ENCODE measurements around the gene ANXA11. TPM values are rescaled to one million over a fixed set of nuclear protein-coding genes. Genes with fewer than 3 reads are reported as not detected.
"Not testable (repeated sequence)": the region's sequence is repeated elsewhere in the genome, so short reads cannot be mapped to it uniquely, and the experiment has no call there.

The ANXA11 gene
- polyA plus RNA-seq (2013, experiment 1 of 2) = 670 TPM
- 665 TPM for polyA plus RNA-seq (2013, experiment 2 of 2)

- Histone ChIP-seq H4K91ac (ENCODE audit: low read length) (peak within 1 kb of the TSS; percentile 87), H2BK12ac (ENCODE audit: low read length in 2 of 2) (peak within 1 kb of the TSS; percentile 49 to 97), H3K4me2 (ENCODE audit: low read length, poor library complexity, severe bottlenecking) (peak within 1 kb of the TSS; percentile 78), H3K23ac (ENCODE audit: low read length in 2 of 2) (peak within 1 kb of the TSS in 1 of 2 experiments; percentile 66), H2BK120ac (ENCODE audit: low read depth, low read length) (peak within 1 kb of the TSS; percentile 74), H3K4me3 (ENCODE audit: insufficient read depth in 1 of 2, low read depth in 1 of 2, low read length in 2 of 2) (peak within 1 kb of the TSS; percentile 91 to 97), H2BK5ac (ENCODE audit: low read depth, low read length, poor library complexity, severe bottlenecking) (peak within 1 kb of the TSS; percentile 94), H3K36me3 (ENCODE audit: control insufficient read depth in 1 of 2, insufficient read depth in 2 of 2, low read depth in 1 of 2, low read length in 2 of 2) (peaks cover 7 to 10% of the 10 kb centered on the region in 2 experiments), H3K14ac (ENCODE audit: low read length in 2 of 2) (peak within 1 kb of the TSS in 1 of 2 experiments; percentile 97), H2BK15ac (ENCODE audit: low read depth, poor library complexity, severe bottlenecking) (peak within 1 kb of the TSS; percentile 71), H3K4ac (ENCODE audit: low read depth in 1 of 2, low read length in 2 of 2) (peak within 1 kb of the TSS; percentile 92 to 94), H4K8ac (ENCODE audit: low read length) (peak within 1 kb of the TSS; percentile 91), H3K9ac (ENCODE audit: low read length) (peak within 1 kb of the TSS; percentile 95), H3K4me1 (ENCODE audit: control insufficient read depth, insufficient read depth, low read depth, low read length) (peaks cover 35% of the 10 kb centered on the region), H3K18ac (ENCODE audit: low read depth in 1 of 2, low read length in 2 of 2) (peak within 1 kb of the TSS; percentile 95 to 99), H2AFZ (ENCODE audit: low read depth, low read length) (peak within 1 kb of the TSS; percentile 83), H2AK5ac (ENCODE audit: low read length, severe bottlenecking) (no peak within 1 kb of the TSS), H3K79me1 (replicated peaks; ENCODE audit: low read length, poor library complexity, severe bottlenecking) (peaks cover 5% of the 10 kb centered on the region), H3K27me3 (ENCODE audit: control insufficient read depth in 1 of 2, insufficient read depth in 1 of 2, low read length in 2 of 2) (no peaks in the 10 kb centered on the region), H3K27ac (ENCODE audit: low read length, poor library complexity, severe bottlenecking) (peak within 1 kb of the TSS; percentile 87), H3K9me3 (ENCODE audit: control insufficient read depth, low read length) (no peaks in the 10 kb centered on the region)
- WGBS = 2% methylated on average over 38 of the region's 45 CpGs
- DNase-seq = peak; percentile 72
Measured at GRCh38 chr10:80205477-80206276, at the start of gene ANXA11. Gene ANXA11 (minus strand): TSS chr10:80205537. CDS start chr10:80172861, 32,676 bp downstream.

GRCh38 chr10:80254726-80255125 lies 49.4 kb upstream of the ANXA11 start:
- not testable (repeated sequence) for H4K8ac ChIP-seq (ENCODE audit: low read length); H3K4me2 ChIP-seq (ENCODE audit: low read length, poor library complexity, severe bottlenecking); H2BK5ac ChIP-seq (ENCODE audit: low read depth, low read length, poor library complexity, severe bottlenecking); H2AFZ ChIP-seq (ENCODE audit: low read depth, low read length); DNase-seq; H2AK5ac ChIP-seq (ENCODE audit: low read length, severe bottlenecking); H2BK12ac ChIP-seq (ENCODE audit: low read length in 2 of 2); H3K4me3 ChIP-seq (ENCODE audit: insufficient read depth in 1 of 2, low read depth in 1 of 2, low read length in 2 of 2); H3K79me1 ChIP-seq (replicated peaks; ENCODE audit: low read length, poor library complexity, severe bottlenecking); H3K14ac ChIP-seq (ENCODE audit: low read length in 2 of 2); H2BK120ac ChIP-seq (ENCODE audit: low read depth, low read length); H3K27ac ChIP-seq (ENCODE audit: low read length, poor library complexity, severe bottlenecking); H3K18ac ChIP-seq (ENCODE audit: low read depth in 1 of 2, low read length in 2 of 2); H3K4ac ChIP-seq (ENCODE audit: low read depth in 1 of 2, low read length in 2 of 2); H3K4me1 ChIP-seq (ENCODE audit: control insufficient read depth, insufficient read depth, low read depth, low read length); H3K23ac ChIP-seq (ENCODE audit: low read length in 2 of 2); H3K9me3 ChIP-seq (ENCODE audit: control insufficient read depth, low read length); H3K36me3 ChIP-seq (ENCODE audit: control insufficient read depth in 1 of 2, insufficient read depth in 2 of 2, low read depth in 1 of 2, low read length in 2 of 2); H3K9ac ChIP-seq (ENCODE audit: low read length); H2BK15ac ChIP-seq (ENCODE audit: low read depth, poor library complexity, severe bottlenecking); H4K91ac ChIP-seq (ENCODE audit: low read length)
- WGBS = no CpG with 5 or more reads among the region's 2 CpGs
- H3K27me3 ChIP-seq (ENCODE audit: control insufficient read depth in 1 of 2, insufficient read depth in 1 of 2, low read length in 2 of 2) = peaks cover 22 to 31% of the 10 kb centered on the region in 2 experiments

- H3K36me3 ChIP-seq (ENCODE audit: control insufficient read depth in 1 of 2, insufficient read depth in 2 of 2, low read depth in 1 of 2, low read length in 2 of 2); H3K4me1 ChIP-seq (ENCODE audit: control insufficient read depth, insufficient read depth, low read depth, low read length); H2BK12ac ChIP-seq (ENCODE audit: low read length in 2 of 2); H3K4ac ChIP-seq (ENCODE audit: low read depth in 1 of 2, low read length in 2 of 2); H3K14ac ChIP-seq (ENCODE audit: low read length in 2 of 2); H2AFZ ChIP-seq (ENCODE audit: low read depth, low read length); H3K79me1 ChIP-seq (replicated peaks; ENCODE audit: low read length, poor library complexity, severe bottlenecking); H3K18ac ChIP-seq (ENCODE audit: low read depth in 1 of 2, low read length in 2 of 2); H2BK15ac ChIP-seq (ENCODE audit: low read depth, poor library complexity, severe bottlenecking); H2AK5ac ChIP-seq (ENCODE audit: low read length, severe bottlenecking); H3K9me3 ChIP-seq (ENCODE audit: control insufficient read depth, low read length); H3K23ac ChIP-seq (ENCODE audit: low read length in 2 of 2); H2BK120ac ChIP-seq (ENCODE audit: low read depth, low read length); H4K91ac ChIP-seq (ENCODE audit: low read length); H3K9ac ChIP-seq (ENCODE audit: low read length); H3K4me2 ChIP-seq (ENCODE audit: low read length, poor library complexity, severe bottlenecking); DNase-seq; H3K4me3 ChIP-seq (ENCODE audit: insufficient read depth in 1 of 2, low read depth in 1 of 2, low read length in 2 of 2); H2BK5ac ChIP-seq (ENCODE audit: low read depth, low read length, poor library complexity, severe bottlenecking); H3K27ac ChIP-seq (ENCODE audit: low read length, poor library complexity, severe bottlenecking); H4K8ac ChIP-seq (ENCODE audit: low read length): not testable (repeated sequence)
- peaks cover 22 to 31% of the 10 kb centered on the region in 2 experiments for H3K27me3 ChIP-seq (ENCODE audit: control insufficient read depth in 1 of 2, insufficient read depth in 1 of 2, low read length in 2 of 2)
- WGBS = 63% methylated on average over 1 of the region's 1 CpG
Measured at GRCh38 chr10:80253963-80254271, 48.6 kb upstream of the ANXA11 start.

GRCh38 chr10:80253266-80253962 lies 48.1 kb upstream of the ANXA11 start:
- Histone ChIP-seq H2AK5ac (ENCODE audit: low read length, severe bottlenecking) (no peak overlapping the region), H3K79me1 (replicated peaks; ENCODE audit: low read length, poor library complexity, severe bottlenecking) (no peaks in the 10 kb centered on the region), H3K23ac (ENCODE audit: low read length in 2 of 2) (no peak overlapping the region), H3K36me3 (ENCODE audit: control insufficient read depth in 1 of 2, insufficient read depth in 2 of 2, low read depth in 1 of 2, low read length in 2 of 2) (no peaks in the 10 kb centered on the region), H2BK12ac (ENCODE audit: low read length in 2 of 2) (no peak overlapping the region), H3K9me3 (ENCODE audit: control insufficient read depth, low read length) (no peaks in the 10 kb centered on the region), H3K4me2 (ENCODE audit: low read length, poor library complexity, severe bottlenecking) (no peak overlapping the region), H3K4me1 (ENCODE audit: control insufficient read depth, insufficient read depth, low read depth, low read length) (peaks cover 1% of the 10 kb centered on the region), H4K8ac (ENCODE audit: low read length) (no peak overlapping the region), H3K27me3 (ENCODE audit: control insufficient read depth in 1 of 2, insufficient read depth in 1 of 2, low read length in 2 of 2) (peaks cover 19 to 31% of the 10 kb centered on the region in 2 experiments), H4K91ac (ENCODE audit: low read length) (no peak overlapping the region), H3K14ac (ENCODE audit: low read length in 2 of 2) (no peak overlapping the region), H3K4me3 (ENCODE audit: insufficient read depth in 1 of 2, low read depth in 1 of 2, low read length in 2 of 2) (no peak overlapping the region), H2BK120ac (ENCODE audit: low read depth, low read length) (no peak overlapping the region), H2AFZ (ENCODE audit: low read depth, low read length) (no peak overlapping the region), H3K27ac (ENCODE audit: low read length, poor library complexity, severe bottlenecking) (no peak overlapping the region), H3K4ac (ENCODE audit: low read depth in 1 of 2, low read length in 2 of 2) (no peak overlapping the region), H2BK5ac (ENCODE audit: low read depth, low read length, poor library complexity, severe bottlenecking) (no peak overlapping the region), H3K9ac (ENCODE audit: low read length) (no peak overlapping the region), H3K18ac (ENCODE audit: low read depth in 1 of 2, low read length in 2 of 2) (no peak overlapping the region), H2BK15ac (ENCODE audit: low read depth, poor library complexity, severe bottlenecking) (no peak overlapping the region)
- 89% methylated on average over 3 of the region's 5 CpGs for WGBS
- DNase-seq = no peak

Data from mesenchymal stem cell (in vitro differentiated cells and primary cell).